Uterus (tissue), 2 donors: ENCODE data around the gene EHMT1.

ENCODE experiments used
- POLR2A ChIP-seq, 2 donors: fragments of 450-650 bp; IDR thresholded peaks; one replicate each; pipeline ENCODE4 v1.6.1; 2016; ENCODE audit warnings: antibody characterized with exemption in 2 of 2, mild to moderate bottlenecking in 1 of 2, moderate library complexity in 1 of 2
- TF ChIP-seq, protein P1 (sequence below), 4 experiments: fragments of 200-600 bp in 2 of 4; fragments of 450-650 bp in 2 of 4; sonication (generic) in 2 of 4; IDR thresholded peaks; one replicate each; pipeline ENCODE4 v1.5.1; 2016 to 2019; ENCODE audit warnings: antibody characterized with exemption in 4 of 4, mild to moderate bottlenecking in 2 of 4, moderate library complexity in 1 of 4

DNA sequence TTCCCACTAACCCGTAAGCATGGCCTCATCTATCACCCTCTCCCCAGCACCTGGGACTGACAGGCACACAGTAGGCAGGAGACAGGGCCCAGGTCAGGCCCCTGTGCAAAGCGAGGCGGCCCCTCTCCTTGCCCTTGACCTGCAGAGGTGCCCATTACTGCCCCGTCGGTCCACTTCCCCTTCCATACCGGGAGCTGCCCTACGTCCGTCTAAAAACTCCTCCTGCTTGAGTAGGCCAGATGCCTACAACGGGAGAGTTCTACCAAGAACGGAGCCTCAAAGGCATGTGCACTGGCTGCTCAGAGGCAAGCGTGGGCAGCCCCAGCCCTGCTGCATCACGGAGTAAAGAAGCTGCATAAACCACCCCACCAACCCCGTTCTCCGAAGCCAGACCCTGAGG is 35.5 kb upstream of the EHMT1 start:
- TF ChIP-seq, protein P1, sequence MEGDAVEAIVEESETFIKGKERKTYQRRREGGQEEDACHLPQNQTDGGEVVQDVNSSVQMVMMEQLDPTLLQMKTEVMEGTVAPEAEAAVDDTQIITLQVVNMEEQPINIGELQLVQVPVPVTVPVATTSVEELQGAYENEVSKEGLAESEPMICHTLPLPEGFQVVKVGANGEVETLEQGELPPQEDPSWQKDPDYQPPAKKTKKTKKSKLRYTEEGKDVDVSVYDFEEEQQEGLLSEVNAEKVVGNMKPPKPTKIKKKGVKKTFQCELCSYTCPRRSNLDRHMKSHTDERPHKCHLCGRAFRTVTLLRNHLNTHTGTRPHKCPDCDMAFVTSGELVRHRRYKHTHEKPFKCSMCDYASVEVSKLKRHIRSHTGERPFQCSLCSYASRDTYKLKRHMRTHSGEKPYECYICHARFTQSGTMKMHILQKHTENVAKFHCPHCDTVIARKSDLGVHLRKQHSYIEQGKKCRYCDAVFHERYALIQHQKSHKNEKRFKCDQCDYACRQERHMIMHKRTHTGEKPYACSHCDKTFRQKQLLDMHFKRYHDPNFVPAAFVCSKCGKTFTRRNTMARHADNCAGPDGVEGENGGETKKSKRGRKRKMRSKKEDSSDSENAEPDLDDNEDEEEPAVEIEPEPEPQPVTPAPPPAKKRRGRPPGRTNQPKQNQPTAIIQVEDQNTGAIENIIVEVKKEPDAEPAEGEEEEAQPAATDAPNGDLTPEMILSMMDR (IDR thresholded peaks at IDR 0.05): no peak
- no peak for TF ChIP-seq POLR2A (IDR thresholded peaks at IDR 0.05)
